HepG2 (cell line): ENCODE measurements around the gene INTS1. TPM values are rescaled to one million over a fixed set of nuclear protein-coding genes. Genes with fewer than 3 reads are reported as not detected.

ENCODE experiments used
- ADNP ChIP-seq: sonication (generic); formaldehyde crosslinking; IDR thresholded peaks from 2 replicates; pipeline ENCODE4 v1.4.0; 2020; ENCODE audit warnings: missing genetic modification reagents
- PHF8 ChIP-seq: sonication (generic); formaldehyde crosslinking; IDR thresholded peaks from 2 replicates; pipeline ENCODE4 v1.5.0; 2020; ENCODE audit warnings: missing genetic modification reagents
- SOX6 ChIP-seq, 2 experiments: fragments of 450-650 bp in 1 of 2; sonication (generic) in 1 of 2; formaldehyde crosslinking in 1 of 2; IDR thresholded peaks; 2 replicates each; pipeline versions ENCODE4 v1.4.0 to v1.6.1; 2017 to 2020; ENCODE audit warnings: antibody characterized with exemption in 1 of 2, mild to moderate bottlenecking in 1 of 2, missing genetic modification reagents in 1 of 2
- TAF1 ChIP-seq: sonication (generic); formaldehyde crosslinking; IDR thresholded peaks from 2 replicates; pipeline ENCODE4 v1.4.0; 2020; ENCODE audit warnings: missing genetic modification reagents
- TFE3 ChIP-seq: IDR thresholded peaks from 2 replicates; pipeline ENCODE4 v1.6.1; 2016
- polyA plus RNA-seq, 8 experiments: library from polyadenylated mRNA; depleted of rRNA in 3 of 8; stranded (reverse) in 7 of 8; unstranded in 1 of 8; fragments of >200 nt; fragmentation: Illumina TruSeq in 4 of 8; extraction: Trizol in 4 of 8; gene quantifications; 2 replicates each; pipeline versions ENCODE4 v1.2.1 to v1.2.3, GENCODE V29; 2011 to 2016; ENCODE audit warnings: low read depth in 4 of 8, missing spikeins in 1 of 8, mixed read lengths in 1 of 8; ENCODE audit not compliant: insufficient read depth in 1 of 8
- total RNA-seq, 5 experiments: library from RNA; depleted of rRNA; stranded (reverse); fragments of >200 nt; fragmentation: Illumina TruSeq; extraction: Trizol; gene quantifications; 2 replicates each; pipeline ENCODE4 v1.2.3, GENCODE V29; 2016; ENCODE audit warnings: low read depth in 1 of 5
- TF ChIP-seq, protein P1 (sequence below): sonication (generic); formaldehyde crosslinking; IDR thresholded peaks from 2 replicates; pipeline ENCODE4 v1.4.0; 2020; ENCODE audit warnings: mild to moderate bottlenecking, missing genetic modification reagents
- TF ChIP-seq, protein P2 (sequence below): sonication (generic); formaldehyde crosslinking; IDR thresholded peaks from 2 replicates; pipeline ENCODE4 v1.5.1; 2020; ENCODE audit warnings: mild to moderate bottlenecking, missing genetic modification reagents, borderline replicate concordance
- TF ChIP-seq, protein P3 (sequence below): sonication (generic); formaldehyde crosslinking; IDR thresholded peaks from 2 replicates; pipeline ENCODE4 v1.8.1; 2023; ENCODE audit warnings: mild to moderate bottlenecking, missing genetic modification reagents

The INTS1 gene
- total and polyA plus RNA-seq, 2 of the 13 experiments (the other 11 are each of a cell fraction or from before 2014, with no cell fraction given) = 13.7 to 29.0 TPM

GRCh38 chr7:1460821-1461645 is 43.2 kb downstream of the INTS1 start (continued):
- TF ChIP-seq, protein P1, sequence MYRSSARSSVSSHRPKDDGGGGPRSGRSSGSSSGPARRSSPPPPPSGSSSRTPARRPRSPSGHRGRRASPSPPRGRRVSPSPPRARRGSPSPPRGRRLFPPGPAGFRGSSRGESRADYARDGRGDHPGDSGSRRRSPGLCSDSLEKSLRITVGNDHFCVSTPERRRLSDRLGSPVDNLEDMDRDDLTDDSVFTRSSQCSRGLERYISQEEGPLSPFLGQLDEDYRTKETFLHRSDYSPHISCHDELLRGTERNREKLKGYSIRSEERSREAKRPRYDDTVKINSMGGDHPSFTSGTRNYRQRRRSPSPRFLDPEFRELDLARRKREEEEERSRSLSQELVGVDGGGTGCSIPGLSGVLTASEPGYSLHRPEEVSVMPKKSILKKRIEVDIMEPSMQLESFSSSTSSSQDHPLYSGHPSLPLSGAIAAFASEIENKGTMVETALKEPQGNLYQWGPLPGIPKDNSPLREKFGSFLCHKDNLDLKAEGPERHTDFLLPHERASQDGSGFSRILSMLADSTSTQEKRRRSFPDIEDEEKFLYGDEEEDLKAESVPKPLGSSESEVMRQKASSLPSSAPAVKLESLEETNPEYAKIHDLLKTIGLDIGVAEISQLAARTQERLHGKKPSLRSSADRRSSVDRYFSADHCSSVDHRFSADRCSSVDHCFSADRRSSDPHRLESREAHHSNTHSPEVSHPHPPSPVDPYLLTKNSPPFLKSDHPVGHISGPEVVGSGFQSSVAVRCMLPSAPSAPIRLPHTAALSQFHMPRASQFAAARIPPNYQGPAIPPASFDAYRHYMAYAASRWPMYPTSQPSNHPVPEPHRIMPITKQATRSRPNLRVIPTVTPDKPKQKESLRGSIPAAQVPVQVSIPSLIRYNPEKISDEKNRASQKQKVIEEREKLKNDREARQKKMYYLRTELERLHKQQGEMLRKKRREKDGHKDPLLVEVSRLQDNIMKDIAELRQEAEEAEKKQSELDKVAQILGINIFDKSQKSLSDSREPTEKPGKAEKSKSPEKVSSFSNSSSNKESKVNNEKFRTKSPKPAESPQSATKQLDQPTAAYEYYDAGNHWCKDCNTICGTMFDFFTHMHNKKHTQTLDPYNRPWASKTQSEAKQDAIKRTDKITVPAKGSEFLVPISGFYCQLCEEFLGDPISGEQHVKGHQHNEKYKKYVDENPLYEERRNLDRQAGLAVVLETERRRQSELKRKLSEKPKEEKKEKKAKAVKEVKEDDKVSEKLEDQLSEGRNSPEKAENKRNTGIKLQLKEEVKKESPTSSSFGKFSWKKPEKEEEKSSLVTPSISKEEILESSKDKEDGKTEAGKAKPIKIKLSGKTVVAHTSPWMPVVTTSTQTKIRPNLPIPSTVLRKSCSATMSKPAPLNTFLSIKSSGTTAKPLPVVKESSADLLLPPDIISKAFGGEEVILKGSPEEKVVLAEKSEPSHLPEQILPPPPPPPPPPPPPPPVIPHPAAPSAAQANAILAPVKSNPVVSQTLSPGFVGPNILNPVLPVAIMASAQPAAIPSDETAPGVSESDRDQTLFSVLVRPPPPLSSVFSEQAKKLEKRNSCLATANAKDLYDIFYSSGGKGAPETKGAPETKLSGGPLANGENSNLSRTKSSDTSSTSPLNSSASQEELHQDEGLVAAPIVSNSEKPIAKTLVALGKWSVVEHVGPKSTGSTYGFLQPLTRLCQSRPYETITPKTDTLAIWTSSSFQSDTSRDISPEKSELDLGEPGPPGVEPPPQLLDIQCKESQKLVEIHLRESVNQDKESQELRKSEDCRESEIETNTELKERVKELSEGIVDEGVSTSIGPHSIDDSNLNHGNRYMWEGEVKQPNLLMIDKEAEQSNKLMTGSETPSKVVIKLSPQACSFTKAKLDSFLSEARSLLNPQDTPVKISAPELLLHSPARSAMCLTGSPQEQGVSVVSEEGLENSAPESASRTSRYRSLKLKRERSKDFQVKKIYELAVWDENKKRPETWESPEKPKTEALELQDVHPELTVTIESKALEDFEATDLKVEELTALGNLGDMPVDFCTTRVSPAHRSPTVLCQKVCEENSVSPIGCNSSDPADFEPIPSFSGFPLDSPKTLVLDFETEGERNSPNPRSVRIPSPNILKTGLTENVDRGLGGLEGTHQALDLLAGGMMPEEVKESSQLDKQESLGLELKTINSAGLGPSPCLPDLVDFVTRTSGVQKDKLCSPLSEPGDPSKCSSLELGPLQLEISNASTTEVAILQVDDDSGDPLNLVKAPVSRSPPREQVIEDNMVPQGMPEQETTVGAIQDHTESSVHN (CRISPR knock-in tag) = no peak
- TF ChIP-seq PHF8 = peak; percentile 41; the same call in 1 of the 2 replicates
- peak; percentile 100 for TF ChIP-seq ADNP (CRISPR knock-in tag)
- TF ChIP-seq, protein P2, sequence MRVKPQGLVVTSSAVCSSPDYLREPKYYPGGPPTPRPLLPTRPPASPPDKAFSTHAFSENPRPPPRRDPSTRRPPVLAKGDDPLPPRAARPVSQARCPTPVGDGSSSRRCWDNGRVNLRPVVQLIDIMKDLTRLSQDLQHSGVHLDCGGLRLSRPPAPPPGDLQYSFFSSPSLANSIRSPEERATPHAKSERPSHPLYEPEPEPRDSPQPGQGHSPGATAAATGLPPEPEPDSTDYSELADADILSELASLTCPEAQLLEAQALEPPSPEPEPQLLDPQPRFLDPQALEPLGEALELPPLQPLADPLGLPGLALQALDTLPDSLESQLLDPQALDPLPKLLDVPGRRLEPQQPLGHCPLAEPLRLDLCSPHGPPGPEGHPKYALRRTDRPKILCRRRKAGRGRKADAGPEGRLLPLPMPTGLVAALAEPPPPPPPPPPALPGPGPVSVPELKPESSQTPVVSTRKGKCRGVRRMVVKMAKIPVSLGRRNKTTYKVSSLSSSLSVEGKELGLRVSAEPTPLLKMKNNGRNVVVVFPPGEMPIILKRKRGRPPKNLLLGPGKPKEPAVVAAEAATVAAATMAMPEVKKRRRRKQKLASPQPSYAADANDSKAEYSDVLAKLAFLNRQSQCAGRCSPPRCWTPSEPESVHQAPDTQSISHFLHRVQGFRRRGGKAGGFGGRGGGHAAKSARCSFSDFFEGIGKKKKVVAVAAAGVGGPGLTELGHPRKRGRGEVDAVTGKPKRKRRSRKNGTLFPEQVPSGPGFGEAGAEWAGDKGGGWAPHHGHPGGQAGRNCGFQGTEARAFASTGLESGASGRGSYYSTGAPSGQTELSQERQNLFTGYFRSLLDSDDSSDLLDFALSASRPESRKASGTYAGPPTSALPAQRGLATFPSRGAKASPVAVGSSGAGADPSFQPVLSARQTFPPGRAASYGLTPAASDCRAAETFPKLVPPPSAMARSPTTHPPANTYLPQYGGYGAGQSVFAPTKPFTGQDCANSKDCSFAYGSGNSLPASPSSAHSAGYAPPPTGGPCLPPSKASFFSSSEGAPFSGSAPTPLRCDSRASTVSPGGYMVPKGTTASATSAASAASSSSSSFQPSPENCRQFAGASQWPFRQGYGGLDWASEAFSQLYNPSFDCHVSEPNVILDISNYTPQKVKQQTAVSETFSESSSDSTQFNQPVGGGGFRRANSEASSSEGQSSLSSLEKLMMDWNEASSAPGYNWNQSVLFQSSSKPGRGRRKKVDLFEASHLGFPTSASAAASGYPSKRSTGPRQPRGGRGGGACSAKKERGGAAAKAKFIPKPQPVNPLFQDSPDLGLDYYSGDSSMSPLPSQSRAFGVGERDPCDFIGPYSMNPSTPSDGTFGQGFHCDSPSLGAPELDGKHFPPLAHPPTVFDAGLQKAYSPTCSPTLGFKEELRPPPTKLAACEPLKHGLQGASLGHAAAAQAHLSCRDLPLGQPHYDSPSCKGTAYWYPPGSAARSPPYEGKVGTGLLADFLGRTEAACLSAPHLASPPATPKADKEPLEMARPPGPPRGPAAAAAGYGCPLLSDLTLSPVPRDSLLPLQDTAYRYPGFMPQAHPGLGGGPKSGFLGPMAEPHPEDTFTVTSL (CRISPR knock-in tag) = no peak
- TF ChIP-seq TFE3 = 0 out of 2 replicates have a peak, but pooled peaks have one; percentile 14
- TF ChIP-seq TAF1 (CRISPR knock-in tag) = peak; percentile 19; the same call in 1 of the 2 replicates
- TF ChIP-seq, protein P3, sequence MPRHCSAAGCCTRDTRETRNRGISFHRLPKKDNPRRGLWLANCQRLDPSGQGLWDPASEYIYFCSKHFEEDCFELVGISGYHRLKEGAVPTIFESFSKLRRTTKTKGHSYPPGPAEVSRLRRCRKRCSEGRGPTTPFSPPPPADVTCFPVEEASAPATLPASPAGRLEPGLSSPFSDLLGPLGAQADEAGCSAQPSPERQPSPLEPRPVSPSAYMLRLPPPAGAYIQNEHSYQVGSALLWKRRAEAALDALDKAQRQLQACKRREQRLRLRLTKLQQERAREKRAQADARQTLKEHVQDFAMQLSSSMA (CRISPR knock-in tag) = peak; percentile 68; the same call in 1 of the 2 replicates
- no peak for TF ChIP-seq SOX6 (IDR thresholded peaks at IDR 0.05)
- peak; percentile 34 for TF ChIP-seq SOX6 (CRISPR knock-in tag; IDR thresholded peaks at IDR 0.05)
